SW480 (cell line): Measurements from ENCODE around the gene BAD.

ENCODE experiments used
- DNase-seq: peaks from one replicate; pipeline ENCODE4 v3.0.0-alpha.2; 2016; ENCODE audit warnings: low spot score

Gene BAD

GRCh38 chr11:64296236-64296635 lies 11.8 kb upstream of the BAD start:
- DNase-seq = no peak

- no peak for DNase-seq
Measured at GRCh38 chr11:64295760-64296159, 11.3 kb upstream of the BAD start.

- DNase-seq = no peak
Measured at GRCh38 chr11:64294774-64295173, 10.3 kb upstream of the BAD start.

- DNase-seq = no peak
Measured at GRCh38 chr11:64292460-64293254, 8.2 kb upstream of the BAD start.

- DNase-seq = no peak
Measured at GRCh38 chr11:64291752-64292459, 7.4 kb upstream of the BAD start.

- no peak for DNase-seq
Measured at GRCh38 chr11:64291262-64291751, 6.8 kb upstream of the BAD start, which contains the start of gene KCNK4. KCNK4 (plus strand) TSS chr11:64291302; CDS start chr11:64293019, 1,717 bp downstream.

- no peak for DNase-seq
Measured at GRCh38 chr11:64290352-64291261, 6.1 kb upstream of the BAD start.

GRCh38 chr11:64289002-64289564 lies 4.6 kb upstream of the BAD start:
- no peak for DNase-seq

- no peak for DNase-seq
Measured at GRCh38 chr11:64288353-64288750, 3.9 kb upstream of the BAD start.

GRCh38 chr11:64287676-64288352 lies 3.3 kb upstream of the BAD start:
- no peak for DNase-seq

- no peak for DNase-seq
Measured at GRCh38 chr11:64286801-64287159, 2.3 kb upstream of the BAD start.

GRCh38 chr11:64285885-64286800 lies 1.7 kb upstream of the BAD start:
- peak; percentile 77 for DNase-seq

GRCh38 chr11:64284962-64285884 lies 758 bp upstream of the BAD start, which contains the start of gene GPR137:
GPR137 (plus strand) TSS chr11:64285848; CDS start chr11:64286525, 677 bp downstream.
- peak; percentile 63 for DNase-seq

- DNase-seq = no peak
Measured at GRCh38 chr11:64283092-64283491, 1.4 kb downstream of the BAD start.

- no peak for DNase-seq
Measured at GRCh38 chr11:64281957-64282770, 2.3 kb downstream of the BAD start.

GRCh38 chr11:64278576-64279190 lies 5.8 kb downstream of the BAD start:
- no peak for DNase-seq

GRCh38 chr11:64276653-64277431 lies 7.6 kb downstream of the BAD start:
- DNase-seq = peak; percentile 93
